ENCODE results near the gene ZNF608. TPM values are rescaled to one million over a fixed set of nuclear protein-coding genes. Genes with fewer than 3 reads are reported as not detected.

Gene ZNF608
- total RNA-seq, 1 donor from 2014 or later, result 35.0 TPM

- no peaks in the 10 kb centered on the region for H3K9me3 Mint-ChIP-seq
- no peaks in the 10 kb centered on the region for H3K36me3 Mint-ChIP-seq
- H3K27ac Mint-ChIP-seq, result no peak overlapping the region
- TF ChIP-seq CTCF (IDR thresholded peaks at IDR 0.05; ENCODE audit: unreplicated experiment), result no peak
- no peak overlapping the region for H3K4me3 Mint-ChIP-seq
- no peaks in the 10 kb centered on the region for H3K27me3 Mint-ChIP-seq (ENCODE audit: low read depth)
- DNase-seq (ENCODE audit: low spot score in 2 of 2, unreplicated experiment in 2 of 2), result no peak
- peaks cover 53% of the 10 kb centered on the region for H3K4me1 Mint-ChIP-seq
These were observed 6.8 kb downstream of the ZNF608 start for GRCh38 chr5:124739634-124740025.

GRCh38 chr5:124738681-124739633 lies 7.5 kb downstream of the ZNF608 start:
- Mint-ChIP-seq H3K4me1 (peaks cover 59% of the 10 kb centered on the region), H3K27me3 (ENCODE audit: low read depth) (no peaks in the 10 kb centered on the region), H3K4me3 (peak overlapping the region; percentile 0), H3K27ac (peak overlapping the region; percentile 83), H3K36me3 (no peaks in the 10 kb centered on the region), H3K9me3 (no peaks in the 10 kb centered on the region)
- TF ChIP-seq CTCF (IDR thresholded peaks at IDR 0.05; ENCODE audit: unreplicated experiment), result peak; percentile 29
- DNase-seq (ENCODE audit: low spot score in 2 of 2, unreplicated experiment in 2 of 2), result no peak

- TF ChIP-seq CTCF (IDR thresholded peaks at IDR 0.05; ENCODE audit: unreplicated experiment), result no peak
- no peaks in the 10 kb centered on the region for H3K27me3 Mint-ChIP-seq (ENCODE audit: low read depth)
- H3K4me1 Mint-ChIP-seq, result peaks cover 68% of the 10 kb centered on the region
- H3K9me3 Mint-ChIP-seq, result no peaks in the 10 kb centered on the region
- DNase-seq (ENCODE audit: low spot score in 2 of 2, unreplicated experiment in 2 of 2), result no peak
- H3K27ac Mint-ChIP-seq, result no peak overlapping the region
- no peaks in the 10 kb centered on the region for H3K36me3 Mint-ChIP-seq
- H3K4me3 Mint-ChIP-seq, result no peak overlapping the region
These were observed 8.8 kb downstream of the ZNF608 start for GRCh38 chr5:124737651-124738050.

GRCh38 chr5:124736805-124737188 lies 9.6 kb downstream of the ZNF608 start:
- Mint-ChIP-seq H3K4me3 (no peak overlapping the region), H3K36me3 (no peaks in the 10 kb centered on the region), H3K9me3 (no peaks in the 10 kb centered on the region), H3K27me3 (ENCODE audit: low read depth) (no peaks in the 10 kb centered on the region), H3K4me1 (peaks cover 76% of the 10 kb centered on the region), H3K27ac (peak overlapping the region; percentile 2)
- no peak for DNase-seq (ENCODE audit: low spot score in 2 of 2, unreplicated experiment in 2 of 2)
- TF ChIP-seq CTCF (IDR thresholded peaks at IDR 0.05; ENCODE audit: unreplicated experiment), result no peak

- no peak for TF ChIP-seq CTCF (IDR thresholded peaks at IDR 0.05; ENCODE audit: unreplicated experiment)
- Mint-ChIP-seq H3K4me3 (peak overlapping the region; percentile 41), H3K27me3 (ENCODE audit: low read depth) (no peaks in the 10 kb centered on the region), H3K36me3 (no peaks in the 10 kb centered on the region), H3K4me1 (peaks cover 77% of the 10 kb centered on the region), H3K9me3 (no peaks in the 10 kb centered on the region), H3K27ac (no peak overlapping the region)
- no peak for DNase-seq (ENCODE audit: low spot score in 2 of 2, unreplicated experiment in 2 of 2)
These were observed 10.2 kb downstream of the ZNF608 start for GRCh38 chr5:124736082-124736804.

Data from mesothelial cell of epicardium (in vitro differentiated cells).